Adrenal gland (tissue), 5 donors: Measurements from ENCODE around the gene PIAS1.

ENCODE experiments used
- CTCF ChIP-seq, 6 experiments: fragments of 450-650 bp in 4 of 6; fragments of 200-600 bp in 2 of 6; sonication (generic) in 1 of 6; IDR thresholded peaks; 1 replicate in 5 of 6; 2 replicates in 1 of 6; pipeline versions ENCODE4 v1.5.1 to v1.8.0; 2016 to 2021; ENCODE audit warnings: antibody characterized with exemption in 6 of 6, mild to moderate bottlenecking in 2 of 6, moderate library complexity in 1 of 6
- POLR2A ChIP-seq, 2 donors: fragments of 450-650 bp; IDR thresholded peaks; one replicate each; pipeline ENCODE4 v1.6.1; 2017; ENCODE audit warnings: antibody characterized with exemption in 2 of 2, mild to moderate bottlenecking in 2 of 2, moderate library complexity in 1 of 2
- donor health status: DM: no; HTN: no; CAD: no.

- TF ChIP-seq CTCF (IDR thresholded peaks at IDR 0.05) (no peak), POLR2A (IDR thresholded peaks at IDR 0.05) (no peak)
Measured at GRCh38 chr15:68209272-68209671, 155.2 kb downstream of the PIAS1 start.
